GM03348 (cell line): ENCODE results near the gene REC114.
A peak's percentile ranks its signal among the peaks of the same experiment; 100 is the strongest.

Source experiments
- DNase-seq: peaks from one replicate; pipeline ENCODE4 v3.0.0; 2012; ENCODE audit warnings: low spot score

REC114 gene

DNA sequence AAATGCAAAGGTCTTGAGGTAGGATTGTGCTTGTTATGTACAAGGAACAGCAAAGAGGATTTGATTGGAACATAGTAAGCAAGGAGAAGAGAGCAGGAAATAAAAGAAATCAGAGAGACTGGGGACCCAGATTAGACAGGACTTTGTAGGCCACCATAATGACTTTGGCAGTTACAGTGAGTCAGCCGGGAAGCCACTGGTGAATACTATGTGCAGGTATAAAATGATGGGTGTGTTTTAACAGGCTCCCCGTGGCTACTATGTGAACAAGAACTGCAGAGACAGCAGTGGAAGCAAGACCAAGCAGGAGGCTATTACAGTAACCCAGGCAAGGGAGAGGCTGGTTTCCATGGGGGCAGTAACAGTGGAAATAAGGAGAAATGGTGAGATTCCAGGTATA is 135.1 kb downstream of the REC114 start:
- no peak for DNase-seq

DNA sequence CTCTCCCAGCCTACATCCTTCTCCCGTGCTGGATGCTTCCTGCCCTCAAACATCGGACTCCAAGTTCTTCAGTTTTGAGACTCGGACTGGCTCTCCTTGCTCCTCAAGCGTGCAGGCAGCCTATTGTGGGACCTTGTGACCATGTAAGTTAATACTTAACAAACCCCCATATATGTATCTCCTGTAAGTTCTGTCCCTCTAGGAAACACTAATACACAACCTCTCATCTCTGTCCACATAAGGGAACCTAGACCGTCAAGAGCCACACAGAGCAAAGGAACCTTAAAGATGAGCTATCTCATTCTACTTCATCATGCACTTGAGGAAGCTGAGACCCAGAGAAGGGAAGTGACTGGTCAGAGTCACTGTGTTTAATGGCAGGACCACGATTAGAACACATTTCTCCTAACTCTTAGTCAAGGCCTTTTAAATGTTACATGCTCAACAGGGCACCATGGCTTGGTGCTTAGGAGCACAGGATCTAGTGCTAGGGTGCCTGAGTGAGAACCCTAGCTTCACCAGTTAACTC is 140.0 kb downstream of the REC114 start:
- no peak for DNase-seq

DNA sequence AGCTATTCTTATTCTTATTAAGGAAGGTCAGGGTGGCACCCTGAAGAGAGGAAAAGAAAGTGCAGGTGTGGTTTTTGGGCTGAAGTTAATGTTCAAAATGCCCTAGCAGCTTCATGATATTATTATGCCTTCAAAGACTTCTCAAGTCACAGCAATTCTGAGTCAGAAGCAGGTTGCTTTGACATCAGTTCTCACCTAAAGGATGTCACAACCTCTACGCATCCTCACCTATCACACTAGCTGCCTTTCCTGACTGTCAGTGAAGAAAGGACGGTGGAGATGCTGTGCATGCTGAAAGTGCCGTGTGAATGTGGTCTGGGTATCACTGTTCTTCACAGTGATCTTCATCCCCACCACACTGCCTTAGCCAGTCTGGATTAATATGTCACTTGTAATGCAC is 140.6 kb downstream of the REC114 start:
- DNase-seq: no peak

DNA sequence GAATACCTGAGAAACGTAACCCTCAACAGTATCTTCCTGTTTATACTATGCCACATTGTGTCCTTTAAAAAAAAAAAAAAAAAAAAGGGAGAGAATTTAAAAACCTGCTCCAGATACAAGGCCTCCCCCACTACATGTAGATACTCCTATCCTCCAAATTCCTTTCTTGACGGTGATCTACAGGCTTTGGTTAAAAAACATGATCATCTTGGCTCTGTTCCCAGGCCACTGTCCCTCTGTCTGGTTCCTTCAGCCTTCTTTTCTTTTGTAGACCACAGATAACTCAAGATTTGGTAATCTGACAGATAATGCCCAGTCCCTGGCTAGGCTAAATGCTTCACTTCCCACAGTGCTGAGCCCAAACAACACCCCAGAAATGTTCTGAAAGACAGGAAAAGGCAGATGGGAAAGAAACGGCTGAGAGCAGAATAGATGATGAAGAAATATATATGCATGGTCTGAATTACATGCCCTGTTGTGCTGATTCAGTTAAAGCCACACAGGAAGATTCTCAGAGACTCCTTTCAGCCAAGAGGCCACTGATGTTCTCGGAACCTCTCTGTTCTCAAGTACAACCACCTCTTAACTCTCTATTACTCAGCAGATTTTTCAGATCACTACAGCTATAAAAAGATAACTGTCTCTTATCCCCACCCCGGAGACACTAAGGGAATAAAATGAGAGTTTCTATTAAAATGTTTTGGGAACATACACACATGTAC is 141.9 kb downstream of the REC114 start:
- DNase-seq: no peak

DNA sequence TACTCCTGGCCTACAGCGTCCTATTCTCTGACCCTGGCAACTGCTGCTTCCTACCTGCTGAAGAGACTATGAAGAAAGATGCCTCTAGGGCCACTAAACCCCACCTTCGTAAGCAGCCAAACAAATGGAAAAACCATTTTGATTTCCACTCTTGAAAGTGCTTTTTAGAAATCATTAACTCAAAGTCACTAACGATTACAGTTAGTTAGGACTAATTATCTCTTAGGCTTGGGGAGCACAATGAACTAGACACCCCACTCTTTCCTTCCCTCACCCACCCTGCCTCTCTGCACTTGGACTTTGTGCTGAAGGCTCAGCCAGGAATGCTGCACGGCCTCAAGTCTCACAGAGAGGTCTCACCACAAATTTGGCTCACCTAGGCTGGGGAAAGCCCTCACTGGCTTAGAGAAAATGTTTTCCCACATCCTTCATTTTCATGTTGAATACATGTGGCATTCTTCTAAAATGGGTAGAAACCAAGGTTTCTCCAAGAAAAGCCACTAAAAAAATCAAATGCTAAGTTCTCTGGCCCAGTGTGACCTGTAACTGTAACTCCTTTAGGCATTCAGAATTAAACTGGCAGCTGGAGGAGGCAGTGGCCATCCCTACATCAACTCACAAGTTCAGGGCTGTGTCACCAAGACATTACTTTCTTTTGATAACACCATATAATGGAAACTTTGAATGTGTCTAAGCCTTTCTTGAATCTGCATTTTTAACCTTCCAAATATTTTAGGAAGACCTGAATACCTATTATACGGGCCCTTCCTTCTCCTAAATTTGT is 143.1 kb downstream of the REC114 start:
- no peak for DNase-seq

DNA sequence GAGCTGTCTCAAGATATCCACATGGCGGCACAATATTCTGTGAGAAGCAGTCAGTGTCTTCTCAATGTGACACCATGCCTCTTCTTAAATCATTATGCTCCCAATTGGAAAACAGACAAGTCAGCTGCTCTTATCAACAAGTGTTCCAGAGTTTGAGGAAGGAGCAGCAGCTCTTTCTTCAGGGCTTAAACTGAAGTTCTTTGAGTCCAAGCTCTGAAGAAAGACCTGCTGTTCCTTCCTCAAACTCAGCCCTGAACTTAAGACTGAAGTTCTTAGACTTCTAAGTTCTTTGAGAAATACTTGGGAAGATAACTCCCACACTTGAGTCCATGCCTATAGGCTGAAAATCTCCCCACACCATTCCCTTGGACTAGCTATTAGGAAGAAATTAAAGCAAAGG is 146.8 kb downstream of the REC114 start:
- no peak for DNase-seq

DNA sequence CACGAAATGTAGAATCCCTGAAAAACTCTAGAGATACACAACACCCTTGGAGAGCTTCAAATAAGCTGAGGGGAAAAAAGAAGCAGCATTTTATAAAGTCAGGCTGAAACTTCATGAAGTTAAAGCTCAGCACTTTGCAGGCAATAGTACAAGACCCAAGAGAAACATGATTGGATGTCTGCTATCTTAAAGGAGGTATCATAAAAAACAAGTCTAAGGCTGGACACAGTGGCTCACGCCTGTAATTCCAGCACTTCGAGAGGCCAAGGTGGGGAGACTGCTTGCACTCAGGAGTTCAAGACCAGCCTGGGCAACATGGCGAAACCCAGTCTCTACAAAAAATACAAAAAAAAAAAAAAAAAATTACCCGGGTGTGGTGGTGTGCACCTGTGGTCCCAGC is 147.3 kb downstream of the REC114 start:
- DNase-seq: no peak

DNA sequence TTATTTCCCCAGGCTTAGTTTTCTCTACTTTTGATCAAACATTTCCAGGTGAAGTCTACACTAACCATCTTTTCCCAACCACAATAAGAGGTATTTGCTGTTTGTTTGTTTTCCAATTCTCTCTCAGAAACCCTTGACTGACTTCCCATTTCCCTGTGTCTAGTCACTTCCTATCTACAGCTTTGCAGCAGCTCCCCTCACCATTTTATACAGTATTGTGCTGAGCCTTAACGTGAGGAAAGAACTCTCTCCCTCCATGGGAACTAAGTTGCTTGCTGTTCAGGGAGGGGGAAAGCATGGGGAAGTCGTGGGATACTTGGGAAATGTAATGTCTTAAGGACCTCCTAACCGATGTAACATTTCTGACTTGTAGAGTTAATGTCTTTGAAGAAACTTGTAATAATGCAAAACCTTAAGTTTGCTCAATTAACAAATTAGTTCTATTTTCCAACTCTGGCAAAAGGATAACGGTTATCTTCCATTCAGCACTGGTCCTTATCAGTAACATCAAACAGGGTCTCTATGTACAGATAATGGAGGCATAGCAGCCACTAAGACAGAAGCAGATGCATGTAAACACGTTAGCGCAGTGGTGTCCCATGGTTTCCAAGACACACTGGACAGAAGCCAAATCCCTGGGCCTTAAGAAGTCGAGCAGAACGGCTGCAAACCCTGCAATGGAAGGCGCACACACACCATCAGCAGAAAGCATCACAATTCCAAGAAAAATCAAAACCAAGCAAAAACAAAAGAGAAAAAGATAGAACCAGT is 150.5 kb downstream of the REC114 start:
- no peak for DNase-seq

DNA sequence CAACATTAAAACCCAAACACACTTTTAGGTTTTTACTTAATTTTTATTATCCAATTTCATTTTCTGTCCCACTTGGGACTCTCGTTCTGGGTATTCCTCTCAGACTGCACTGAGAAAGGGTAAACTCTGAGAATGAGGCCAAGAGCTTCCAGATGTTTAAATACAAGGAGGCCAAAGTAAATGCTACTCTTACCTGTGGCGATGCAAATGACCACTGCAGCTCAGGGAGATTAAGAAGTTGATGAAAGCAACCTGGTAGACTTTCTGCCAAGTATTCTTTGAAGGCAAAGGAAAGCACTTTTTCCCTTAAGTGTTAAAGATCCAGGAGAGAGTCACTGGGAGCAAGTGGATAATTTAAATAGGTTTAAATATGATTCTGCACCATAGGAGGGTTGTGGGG is 151.1 kb downstream of the REC114 start:
- DNase-seq: no peak

DNA sequence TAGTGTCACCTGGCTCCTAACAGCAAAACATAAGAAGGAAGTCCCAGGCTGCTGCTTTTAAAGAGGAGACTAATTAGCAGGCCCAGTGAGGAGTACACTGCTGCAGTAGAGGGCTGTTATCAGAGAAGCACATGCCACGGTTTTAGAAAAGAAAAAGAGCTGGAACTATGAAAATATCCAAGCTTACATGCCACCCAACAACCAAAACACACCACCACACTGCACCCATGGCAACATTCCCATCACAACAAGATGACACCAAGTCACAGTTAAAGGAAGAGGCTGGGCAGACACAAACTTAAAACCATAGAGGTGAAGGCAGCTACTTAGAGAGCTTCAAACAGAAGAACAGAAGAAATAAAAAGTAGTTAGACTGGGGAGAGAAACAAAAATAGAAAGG is 153.2 kb downstream of the REC114 start:
- no peak for DNase-seq

DNA sequence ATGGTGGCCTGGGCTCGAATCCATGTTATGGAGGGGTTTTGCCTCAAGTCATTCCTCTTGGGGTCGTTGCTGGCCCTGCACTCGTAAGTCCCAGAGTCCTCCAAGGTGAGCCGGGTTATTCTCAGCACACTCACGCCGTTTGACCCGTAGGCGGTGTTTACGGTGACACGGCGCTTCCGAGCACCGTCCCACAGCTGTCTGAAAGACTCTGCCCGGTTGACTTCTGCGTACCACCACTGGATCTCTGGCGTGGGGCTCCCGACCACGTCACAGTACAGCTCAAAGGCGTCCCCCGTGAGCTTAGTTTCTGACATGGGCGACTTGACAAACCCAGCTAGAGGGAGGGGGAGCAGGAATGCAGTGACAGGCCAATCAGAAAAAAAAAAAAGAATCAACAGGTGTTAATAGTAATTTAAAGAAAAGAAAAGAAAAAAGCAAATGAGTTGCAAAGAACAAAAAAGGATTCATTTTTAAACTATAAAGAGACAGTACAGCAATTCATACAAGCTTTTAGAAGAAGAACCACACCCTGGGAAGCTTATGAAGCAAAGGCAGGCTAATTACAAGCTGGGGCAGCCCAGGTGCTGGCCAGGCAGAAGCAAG is 154.2 kb downstream of the REC114 start:
- no peak for DNase-seq

DNA sequence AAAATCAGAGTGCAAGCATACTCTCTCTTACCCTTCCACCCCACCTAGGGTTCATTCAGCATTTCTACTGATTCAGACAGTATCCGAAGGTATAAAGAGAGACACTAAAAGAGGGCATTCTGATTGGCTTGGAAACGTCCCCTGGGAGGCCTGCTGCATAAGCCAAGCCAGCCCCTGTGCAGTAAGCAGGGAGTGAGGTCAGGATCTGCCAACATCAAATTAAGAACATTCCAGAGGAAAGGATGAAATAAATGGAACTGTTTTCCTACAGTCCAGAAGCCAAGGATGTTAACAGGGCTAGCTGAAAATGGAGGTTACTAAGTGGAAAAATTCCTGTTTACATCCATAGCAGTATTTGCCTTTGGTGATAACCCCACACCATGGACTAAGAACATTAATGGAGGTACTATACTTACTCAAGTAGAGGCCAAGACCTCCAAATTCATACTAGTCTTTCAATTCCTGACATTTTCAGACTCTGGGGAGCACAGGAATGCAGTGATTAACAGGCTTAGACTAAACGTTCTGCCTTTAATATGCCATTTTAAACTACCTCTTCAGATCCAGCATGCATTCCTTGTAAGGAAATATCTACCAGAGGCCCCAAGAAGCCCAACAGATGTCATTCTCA is 155.7 kb downstream of the REC114 start:
- DNase-seq: peak; percentile 50

DNA sequence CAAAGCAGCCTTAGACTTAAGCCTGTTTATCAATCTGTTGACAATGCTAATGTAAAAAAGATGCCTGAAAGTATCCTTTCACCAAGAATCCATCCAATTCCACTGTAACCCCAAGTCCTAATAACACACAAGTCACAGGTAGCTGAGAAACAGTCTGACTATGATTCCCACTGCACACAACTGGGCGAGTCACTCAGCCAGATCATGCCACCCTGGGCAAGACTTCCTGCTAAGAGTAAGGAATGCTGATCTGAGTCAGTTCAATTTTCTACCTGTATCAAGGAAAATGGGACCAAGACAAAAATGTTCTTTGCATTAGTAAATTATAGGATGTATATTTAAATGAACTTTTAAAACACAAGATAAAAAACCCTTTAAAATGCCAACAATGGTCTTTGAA is 157.0 kb downstream of the REC114 start:
- DNase-seq: no peak

DNA sequence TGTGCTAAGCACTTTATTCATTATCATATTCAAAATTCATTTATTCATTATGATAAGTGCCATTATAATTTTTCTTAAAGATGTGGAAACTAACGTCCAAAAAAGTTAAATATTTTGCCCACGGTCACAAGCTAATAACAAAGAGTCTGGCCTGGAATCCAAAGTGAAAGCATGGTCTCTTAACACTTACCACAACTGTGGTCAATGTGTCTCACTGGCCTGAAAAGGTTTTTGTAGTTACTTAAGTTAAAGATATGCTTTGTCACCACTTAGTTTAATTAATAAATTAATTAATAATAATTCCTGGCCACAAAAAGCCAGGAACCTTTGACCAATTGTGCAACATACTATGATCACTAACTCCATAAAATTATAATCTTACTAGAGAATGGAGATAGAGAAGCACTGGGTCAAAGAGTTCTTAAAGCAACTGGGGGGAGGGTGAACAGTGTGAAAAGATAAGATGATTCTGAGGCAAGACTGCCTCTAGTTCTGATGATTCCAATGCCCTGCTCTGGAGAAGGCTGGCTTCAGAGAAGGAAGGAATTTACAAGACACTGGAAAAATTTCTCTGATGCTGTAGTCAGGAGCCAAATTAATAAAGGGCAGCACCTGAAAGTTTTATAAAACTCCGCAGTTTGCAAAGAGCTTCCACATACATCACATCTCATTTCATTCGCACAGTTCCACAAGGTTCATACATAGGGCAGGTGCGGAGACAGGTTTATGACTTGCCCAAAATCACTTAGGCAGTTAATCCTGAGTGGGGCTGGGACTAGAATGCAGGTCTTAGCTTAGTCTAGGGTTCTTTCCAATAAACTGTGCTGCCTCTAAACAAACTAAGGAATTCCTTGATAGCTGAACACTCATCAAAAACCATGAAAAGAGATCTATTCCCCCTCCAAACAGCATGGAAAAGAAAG is 157.7 kb downstream of the REC114 start:
- no peak for DNase-seq

DNA sequence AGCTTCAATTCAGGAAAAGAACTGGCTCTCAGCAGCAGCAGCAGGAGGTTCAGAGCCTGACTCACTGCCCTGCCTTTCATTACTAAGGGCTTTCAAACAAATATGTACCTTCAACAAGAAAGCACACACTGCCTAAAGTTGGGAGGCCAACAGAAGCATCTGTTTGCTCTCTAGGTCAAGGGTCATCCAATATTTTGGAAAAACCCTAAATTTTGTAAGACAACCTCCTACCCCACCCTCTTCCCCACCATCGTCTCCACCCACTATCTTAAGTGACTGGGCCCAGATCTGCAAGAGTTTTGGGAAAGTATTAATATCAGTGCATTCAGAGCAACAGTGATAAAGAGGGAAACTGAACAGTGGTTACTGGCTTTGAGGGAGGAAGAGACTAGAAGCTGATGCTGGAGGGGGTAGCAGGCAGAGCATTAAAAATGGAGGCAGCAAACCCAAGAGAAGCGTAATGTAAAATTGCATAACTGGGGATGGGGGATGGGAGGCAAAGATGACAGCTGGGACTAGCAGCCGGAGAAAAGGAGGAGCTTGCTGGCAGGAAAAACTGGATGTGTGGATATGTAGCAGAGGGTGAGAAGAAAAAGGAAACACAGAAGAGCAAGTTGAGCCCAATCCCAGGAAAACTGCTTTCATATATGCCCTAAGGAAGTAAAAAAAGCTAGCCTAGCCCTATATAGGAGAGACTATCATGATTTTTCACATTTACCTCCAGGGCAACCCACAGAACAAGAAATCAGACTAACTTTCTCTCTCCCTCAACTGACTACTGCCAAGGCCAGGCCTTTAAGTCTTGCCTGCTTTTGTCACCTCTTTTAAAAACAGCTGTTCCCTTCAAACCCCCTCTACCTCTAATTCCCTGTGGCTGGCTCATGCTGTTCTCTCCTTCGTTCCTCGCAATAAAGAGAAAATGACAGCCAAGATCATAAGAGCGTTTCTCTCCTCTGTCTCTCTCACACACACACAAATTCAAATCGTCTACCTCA is 158.8 kb downstream of the REC114 start:
- peak; percentile 53 for DNase-seq

DNA sequence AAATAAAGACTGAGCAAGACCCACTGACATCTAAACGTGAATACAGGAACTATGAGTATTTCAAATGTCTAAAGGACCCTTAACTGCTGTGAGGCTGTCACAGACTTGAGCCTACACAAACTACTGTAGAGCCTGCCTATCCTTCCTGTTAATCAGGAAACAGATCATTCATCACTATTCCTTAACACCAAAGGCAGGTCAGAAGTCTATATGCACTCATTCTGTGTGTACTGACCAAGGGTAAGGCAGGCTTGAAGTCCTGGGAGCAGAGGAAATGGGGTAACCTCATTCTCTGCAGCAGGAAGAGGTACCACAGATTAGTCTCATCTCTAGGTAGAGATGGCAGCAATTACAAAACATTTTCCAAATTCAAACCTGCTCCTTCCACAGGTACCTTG is 159.5 kb downstream of the REC114 start:
- DNase-seq: no peak

DNA sequence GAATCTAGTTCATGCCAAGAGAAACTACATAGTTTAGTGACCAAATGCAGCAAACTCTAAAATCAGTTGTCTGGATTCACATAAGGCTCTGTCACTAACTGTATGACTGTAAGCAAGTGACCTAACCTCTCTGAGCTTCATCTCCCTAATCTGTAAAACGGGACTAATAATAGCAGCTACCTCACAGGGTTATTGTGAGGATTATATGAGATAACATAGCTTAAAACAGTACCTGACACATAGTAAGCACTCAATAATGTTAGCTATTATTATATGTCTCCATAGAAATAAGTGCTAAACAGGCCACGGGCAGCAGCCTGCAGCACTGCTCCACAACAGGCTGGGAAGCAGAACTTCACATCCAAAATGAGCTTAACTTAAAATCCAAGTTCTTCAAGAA is 160.0 kb downstream of the REC114 start:
- DNase-seq: no peak

DNA sequence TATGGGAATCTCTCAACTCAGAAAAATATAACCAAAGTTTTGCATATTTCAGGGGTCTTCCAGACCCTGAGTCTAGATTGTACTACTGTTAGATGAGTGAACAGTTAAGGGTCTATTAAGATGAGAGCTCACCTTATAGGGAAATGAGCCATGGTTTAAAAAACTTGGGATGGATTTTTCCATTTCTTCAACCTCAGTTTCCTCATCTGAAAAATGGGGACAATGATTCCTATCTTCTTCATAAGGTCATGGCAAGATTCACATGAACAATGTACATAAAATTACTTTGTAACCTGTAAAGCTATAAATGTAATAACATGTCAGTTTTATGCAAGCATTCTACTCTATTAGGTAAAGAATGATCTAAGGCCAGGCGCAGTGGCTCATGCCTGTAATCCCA is 161.5 kb downstream of the REC114 start:
- DNase-seq: no peak

DNA sequence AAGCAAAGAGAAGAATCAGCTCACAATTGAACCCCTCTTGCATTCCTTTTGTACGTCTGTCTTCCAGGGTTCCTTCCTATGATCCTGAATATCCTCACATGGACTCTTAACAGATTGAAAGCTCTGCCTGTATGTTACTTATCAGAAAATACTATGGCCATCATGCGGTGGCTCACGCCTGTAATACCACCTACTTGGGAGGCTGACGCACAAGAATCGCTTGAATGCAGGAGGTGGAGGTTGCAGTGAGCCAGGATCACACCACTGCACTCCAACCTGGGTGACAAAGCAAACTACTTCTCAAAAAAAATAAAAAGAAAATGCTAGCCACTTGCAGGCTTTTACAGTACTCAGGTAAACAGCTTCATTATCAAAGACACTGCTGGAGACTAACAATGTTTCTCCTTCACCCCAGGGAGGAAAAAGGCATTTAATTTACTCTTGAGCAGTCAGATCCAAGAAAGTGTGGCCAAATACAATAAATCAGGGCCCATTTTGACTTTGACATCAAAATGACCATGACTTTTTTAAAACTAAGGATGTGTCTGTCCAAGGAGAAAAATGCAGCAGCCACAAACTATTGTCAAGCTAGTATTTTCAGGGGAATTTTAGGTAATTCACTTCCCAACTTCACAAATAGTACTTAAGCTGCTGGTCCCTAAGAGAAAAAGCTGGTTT is 162.9 kb downstream of the REC114 start:
- no peak for DNase-seq
